Prostate gland (tissue), 2 donors: ENCODE measurements around the gene PAQR4. TPM values are rescaled to one million over a fixed set of nuclear protein-coding genes. Genes with fewer than 3 reads are reported as not detected.
A peak's percentile ranks its signal among the peaks of the same experiment; 100 is the strongest.

Experiments used
- DNase-seq: peaks from one replicate; pipeline ENCODE4 v3.0.0-alpha.2; 2019; ENCODE audit warnings: low spot score
- H3K27ac ChIP-seq, 2 donors: fragments of 200-600 bp; sonication (generic); 2 replicates each; pipeline ENCODE4 v1.5.1; 2017 to 2019
- H3K27me3 ChIP-seq: fragments of 200-600 bp; sonication (generic); replicated peaks from 2 replicates; pipeline ENCODE4 v1.5.1; 2019; ENCODE audit not compliant: insufficient read depth
- H3K36me3 ChIP-seq, 2 donors: fragments of 200-600 bp; sonication (generic); 1 replicate in 1 of 2; 2 replicates in 1 of 2; pipeline versions ENCODE4 v1.5.1 to v1.8.1; 2017 to 2019
- H3K4me1 ChIP-seq: fragments of 200-600 bp; sonication (generic); replicated peaks from 2 replicates; pipeline ENCODE4 v1.5.1; 2019
- H3K4me3 ChIP-seq, 2 donors: fragments of 200-600 bp; sonication (generic); 2 replicates each; pipeline ENCODE4 v1.5.1; 2017 to 2019
- H3K9me3 ChIP-seq: fragments of 200-600 bp; sonication (generic); 2 replicates; pipeline ENCODE4 v1.5.1; 2017
- POLR2A ChIP-seq: fragments of 450-650 bp; IDR thresholded peaks from one replicate; pipeline ENCODE4 v1.6.1; 2016; ENCODE audit warnings: antibody characterized with exemption, mild to moderate bottlenecking
- POLR2AphosphoS5 ChIP-seq: sonication (generic); formaldehyde crosslinking; IDR thresholded peaks from one replicate; pipeline ENCODE4 v1.6.1; 2017; ENCODE audit warnings: antibody characterized with exemption
- WGBS: methylation state at CpG from one replicate; pipeline ENCODE4 v1.1.5; 2018; 5-methylcytosine and 5-hydroxymethylcytosine counted together
- intact Hi-C: fragments of 100-400 bp; cut with DNase I; formaldehyde crosslinking; loops from one replicate; pipeline ENCODE4 v1.14.2; 2022
- total RNA-seq, 2 donors: library from RNA; depleted of rRNA; stranded (reverse); fragments of >200 nt; gene quantifications; one replicate each; pipeline ENCODE4 v1.1.0, GENCODE V29; 2016
- TF ChIP-seq, protein P1 (sequence below), 4 experiments: fragments of 200-600 bp in 2 of 4; fragments of 450-650 bp in 2 of 4; sonication (generic) in 2 of 4; IDR thresholded peaks; 1 replicate in 3 of 4; 2 replicates in 1 of 4; pipeline ENCODE4 v1.5.1; 2016 to 2019; ENCODE audit warnings: antibody characterized with exemption in 4 of 4, mild to moderate bottlenecking in 2 of 4, moderate library complexity in 2 of 4

The PAQR4 gene
- 10 to 100 TPM in 1 of 2 donors, 1 to 10 TPM in 1; 9.1 to 25.1 TPM for total RNA-seq

GRCh38 chr16:2968738-2969544 lies at the start of gene PAQR4:
PAQR4 (plus strand) TSS chr16:2969348; CDS start chr16:2969675, 327 bp downstream.
- Histone ChIP-seq H3K27me3 (no peaks in the 10 kb centered on the region), H3K4me3 (peak within 1 kb of the TSS; percentile 41 to 71), H3K36me3 (no peaks in the 10 kb centered on the region), H3K9me3 (no peaks in the 10 kb centered on the region), H3K4me1 (peaks cover 37% of the 10 kb centered on the region), H3K27ac (peak within 1 kb of the TSS; percentile 23 to 67)
- TF ChIP-seq, protein P1, sequence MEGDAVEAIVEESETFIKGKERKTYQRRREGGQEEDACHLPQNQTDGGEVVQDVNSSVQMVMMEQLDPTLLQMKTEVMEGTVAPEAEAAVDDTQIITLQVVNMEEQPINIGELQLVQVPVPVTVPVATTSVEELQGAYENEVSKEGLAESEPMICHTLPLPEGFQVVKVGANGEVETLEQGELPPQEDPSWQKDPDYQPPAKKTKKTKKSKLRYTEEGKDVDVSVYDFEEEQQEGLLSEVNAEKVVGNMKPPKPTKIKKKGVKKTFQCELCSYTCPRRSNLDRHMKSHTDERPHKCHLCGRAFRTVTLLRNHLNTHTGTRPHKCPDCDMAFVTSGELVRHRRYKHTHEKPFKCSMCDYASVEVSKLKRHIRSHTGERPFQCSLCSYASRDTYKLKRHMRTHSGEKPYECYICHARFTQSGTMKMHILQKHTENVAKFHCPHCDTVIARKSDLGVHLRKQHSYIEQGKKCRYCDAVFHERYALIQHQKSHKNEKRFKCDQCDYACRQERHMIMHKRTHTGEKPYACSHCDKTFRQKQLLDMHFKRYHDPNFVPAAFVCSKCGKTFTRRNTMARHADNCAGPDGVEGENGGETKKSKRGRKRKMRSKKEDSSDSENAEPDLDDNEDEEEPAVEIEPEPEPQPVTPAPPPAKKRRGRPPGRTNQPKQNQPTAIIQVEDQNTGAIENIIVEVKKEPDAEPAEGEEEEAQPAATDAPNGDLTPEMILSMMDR (IDR thresholded peaks at IDR 0.05), result peak in 1 of 4 experiments; percentile 34
- TF ChIP-seq POLR2A, result peak; percentile 63
- peak; percentile 53 for TF ChIP-seq POLR2AphosphoS5
- 2% methylated on average over 66 of the region's 98 CpGs for WGBS
- peak; percentile 82 for DNase-seq
- intact Hi-C loops, result no loop called here

- Histone ChIP-seq H3K36me3 (no peaks in the 10 kb centered on the region), H3K27me3 (no peaks in the 10 kb centered on the region), H3K4me3 (no peak overlapping the region), H3K9me3 (no peaks in the 10 kb centered on the region), H3K4me1 (no peaks in the 10 kb centered on the region), H3K27ac (peak overlapping the region; percentile 55)
- TF ChIP-seq, protein P1 (IDR thresholded peaks at IDR 0.05), result peak; percentile 82 to 96 (median 92)
- TF ChIP-seq POLR2A, result no peak
- peak; percentile 68 for TF ChIP-seq POLR2AphosphoS5
- 10% methylated on average over 13 of the region's 13 CpGs for WGBS
- intact Hi-C loops, result no loop called here
- peak; percentile 44 for DNase-seq
Observed at GRCh38 chr16:2919511-2920255, 49.5 kb upstream of the PAQR4 start.

- WGBS, result 96% methylated on average over 14 of the region's 14 CpGs
- TF ChIP-seq POLR2AphosphoS5, result no peak
- no peak for TF ChIP-seq POLR2A
- TF ChIP-seq, protein P1 (IDR thresholded peaks at IDR 0.05), result no peak
- no peak for DNase-seq
- H3K9me3 ChIP-seq, result no peaks in the 10 kb centered on the region
- no peak overlapping the region for H3K4me3 ChIP-seq
- intact Hi-C loops, result no loop called here
- H3K27me3 ChIP-seq, result no peaks in the 10 kb centered on the region
- H3K4me1 ChIP-seq, result peaks cover 7% of the 10 kb centered on the region
- no peak overlapping the region for H3K27ac ChIP-seq
- no peaks in the 10 kb centered on the region for H3K36me3 ChIP-seq
Observed at GRCh38 chr16:2923481-2923880, 45.7 kb upstream of the PAQR4 start.

- TF ChIP-seq POLR2A (no peak), POLR2AphosphoS5 (peak; percentile 15)
- TF ChIP-seq, protein P1 (IDR thresholded peaks at IDR 0.05), result no peak
- 45% methylated on average over 42 of the region's 42 CpGs for WGBS
- no peak for DNase-seq
- Histone ChIP-seq H3K27me3 (no peaks in the 10 kb centered on the region), H3K27ac (peak overlapping the region in 1 of 2 donors; percentile 26), H3K9me3 (no peaks in the 10 kb centered on the region), H3K4me3 (no peak overlapping the region), H3K36me3 (peaks cover 0 to 7% of the 10 kb centered on the region in 2 donors), H3K4me1 (peaks cover 10% of the 10 kb centered on the region)
- intact Hi-C loops, result loop anchor here (5.0 kb wide), 1 partner anchor 53 kb away; no protein-coding TSS in a partner anchor
Observed at GRCh38 chr16:2924901-2925755, 44.0 kb upstream of the PAQR4 start.
